Astrocyte (in vitro differentiated cells and primary cell): ENCODE measurements around the gene RANBP17.

Source experiments
- EZH2 ChIP-seq: IDR thresholded peaks from 2 replicates; pipeline ENCODE4 v1.6.1; 2012; ENCODE audit warnings: mild to moderate bottlenecking, low read length, inconsistent platforms; ENCODE audit not compliant: insufficient read depth
- TF ChIP-seq, protein P1 (sequence below): IDR thresholded peaks from 2 replicates; pipeline ENCODE4 v1.5.1; 2011; ENCODE audit warnings: low read depth, mild to moderate bottlenecking, inconsistent platforms, low read length, moderate library complexity; ENCODE audit not compliant: insufficient read depth

DNA sequence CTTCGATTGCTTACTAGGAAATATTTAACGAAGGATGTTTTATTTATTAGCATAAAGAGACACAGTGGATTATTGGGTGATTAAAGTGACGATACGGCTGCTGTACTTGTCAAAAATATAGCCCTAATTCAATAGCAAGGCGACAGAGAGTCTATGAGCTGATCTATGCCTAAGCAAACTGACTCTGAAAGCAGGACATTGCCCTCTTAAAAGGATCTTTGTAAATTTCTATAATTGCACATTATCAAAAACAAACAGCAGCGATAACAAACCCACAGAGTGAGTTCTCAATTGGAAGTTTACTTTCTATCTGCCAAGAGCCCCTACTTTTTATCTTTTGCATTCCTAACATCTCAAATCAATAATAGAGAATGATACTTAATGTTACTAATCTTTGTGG is 478.7 kb downstream of the RANBP17 start:
- TF ChIP-seq, protein P1, sequence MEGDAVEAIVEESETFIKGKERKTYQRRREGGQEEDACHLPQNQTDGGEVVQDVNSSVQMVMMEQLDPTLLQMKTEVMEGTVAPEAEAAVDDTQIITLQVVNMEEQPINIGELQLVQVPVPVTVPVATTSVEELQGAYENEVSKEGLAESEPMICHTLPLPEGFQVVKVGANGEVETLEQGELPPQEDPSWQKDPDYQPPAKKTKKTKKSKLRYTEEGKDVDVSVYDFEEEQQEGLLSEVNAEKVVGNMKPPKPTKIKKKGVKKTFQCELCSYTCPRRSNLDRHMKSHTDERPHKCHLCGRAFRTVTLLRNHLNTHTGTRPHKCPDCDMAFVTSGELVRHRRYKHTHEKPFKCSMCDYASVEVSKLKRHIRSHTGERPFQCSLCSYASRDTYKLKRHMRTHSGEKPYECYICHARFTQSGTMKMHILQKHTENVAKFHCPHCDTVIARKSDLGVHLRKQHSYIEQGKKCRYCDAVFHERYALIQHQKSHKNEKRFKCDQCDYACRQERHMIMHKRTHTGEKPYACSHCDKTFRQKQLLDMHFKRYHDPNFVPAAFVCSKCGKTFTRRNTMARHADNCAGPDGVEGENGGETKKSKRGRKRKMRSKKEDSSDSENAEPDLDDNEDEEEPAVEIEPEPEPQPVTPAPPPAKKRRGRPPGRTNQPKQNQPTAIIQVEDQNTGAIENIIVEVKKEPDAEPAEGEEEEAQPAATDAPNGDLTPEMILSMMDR = no peak
- TF ChIP-seq EZH2 = no peak
